ENCODE results near the gene GALNT1. TPM values are rescaled to one million over a fixed set of nuclear protein-coding genes. Genes with fewer than 3 reads are reported as not detected.

Gene GALNT1
- total RNA-seq, 1 donor from 2014 or later = 57.2 TPM

DNA sequence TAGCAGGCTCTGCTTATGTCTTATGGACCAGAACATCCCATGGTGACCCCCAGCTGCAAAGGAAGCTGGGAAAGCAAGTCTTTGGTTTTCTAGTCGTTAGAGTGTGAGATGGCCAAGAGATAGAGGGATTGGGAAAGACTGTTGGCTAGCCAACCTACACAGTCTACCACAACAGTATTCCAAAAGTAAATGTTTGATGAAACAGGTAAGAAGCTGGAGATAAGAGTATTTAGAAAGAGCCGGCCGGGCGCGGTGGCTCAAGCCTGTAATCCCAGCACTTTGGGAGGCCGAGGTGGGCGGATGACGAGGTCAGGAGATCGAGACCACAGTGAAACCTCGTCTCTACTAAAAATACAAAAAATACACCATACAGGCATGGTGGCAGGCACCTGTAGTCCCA, 124.4 kb downstream of the GALNT1 start:
- H3K36me3 ChIP-seq = peaks cover 32% of the 10 kb centered on the region
- no peak for DNase-seq
- intact Hi-C loops (cut with DNase I) = no loop called here

DNA sequence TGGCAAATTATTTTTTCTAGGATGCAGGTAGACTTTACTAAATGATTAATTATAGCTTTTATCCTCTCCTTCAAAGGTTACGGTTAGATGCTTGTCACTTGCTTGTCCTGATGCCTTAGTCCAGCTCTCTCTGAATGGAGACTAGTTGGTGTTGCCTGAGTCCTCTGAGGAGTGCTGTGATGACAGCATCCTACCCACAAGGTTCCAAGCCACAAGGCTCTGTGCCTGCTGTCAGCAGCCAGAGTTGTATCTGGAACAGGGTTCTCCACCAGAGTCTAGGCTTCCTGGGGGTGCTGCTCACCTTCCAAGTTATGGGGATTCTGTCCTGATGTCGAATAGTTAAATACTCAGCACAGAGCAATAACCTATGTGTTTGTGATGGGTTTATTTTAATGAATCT, 125.7 kb downstream of the GALNT1 start:
- no peaks in the 10 kb centered on the region for H3K27me3 ChIP-seq (ENCODE audit: low read depth)
- ATAC-seq (no peak), DNase-seq (no peak)
- intact Hi-C loops (cut with DNase I) = no loop called here
- H3K36me3 ChIP-seq = peaks cover 32% of the 10 kb centered on the region
- TF ChIP-seq, protein P1, sequence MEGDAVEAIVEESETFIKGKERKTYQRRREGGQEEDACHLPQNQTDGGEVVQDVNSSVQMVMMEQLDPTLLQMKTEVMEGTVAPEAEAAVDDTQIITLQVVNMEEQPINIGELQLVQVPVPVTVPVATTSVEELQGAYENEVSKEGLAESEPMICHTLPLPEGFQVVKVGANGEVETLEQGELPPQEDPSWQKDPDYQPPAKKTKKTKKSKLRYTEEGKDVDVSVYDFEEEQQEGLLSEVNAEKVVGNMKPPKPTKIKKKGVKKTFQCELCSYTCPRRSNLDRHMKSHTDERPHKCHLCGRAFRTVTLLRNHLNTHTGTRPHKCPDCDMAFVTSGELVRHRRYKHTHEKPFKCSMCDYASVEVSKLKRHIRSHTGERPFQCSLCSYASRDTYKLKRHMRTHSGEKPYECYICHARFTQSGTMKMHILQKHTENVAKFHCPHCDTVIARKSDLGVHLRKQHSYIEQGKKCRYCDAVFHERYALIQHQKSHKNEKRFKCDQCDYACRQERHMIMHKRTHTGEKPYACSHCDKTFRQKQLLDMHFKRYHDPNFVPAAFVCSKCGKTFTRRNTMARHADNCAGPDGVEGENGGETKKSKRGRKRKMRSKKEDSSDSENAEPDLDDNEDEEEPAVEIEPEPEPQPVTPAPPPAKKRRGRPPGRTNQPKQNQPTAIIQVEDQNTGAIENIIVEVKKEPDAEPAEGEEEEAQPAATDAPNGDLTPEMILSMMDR (IDR thresholded peaks at IDR 0.05) = no peak
- no peaks in the 10 kb centered on the region for H3K9me3 ChIP-seq
- H3K4me1 ChIP-seq = no peaks in the 10 kb centered on the region
- no peak overlapping the region for H3K4me3 ChIP-seq
- H3K27ac ChIP-seq = no peak overlapping the region

More for the DNA sequence above, 124.4 kb downstream of the GALNT1 start:
- ATAC-seq = no peak
- H3K27me3 ChIP-seq (ENCODE audit: low read depth) = no peaks in the 10 kb centered on the region
- TF ChIP-seq, protein P1 (IDR thresholded peaks at IDR 0.05) = no peak
- H3K9me3 ChIP-seq = no peaks in the 10 kb centered on the region
- H3K4me1 ChIP-seq = no peaks in the 10 kb centered on the region
- H3K4me3 ChIP-seq = no peak overlapping the region
- H3K27ac ChIP-seq = no peak overlapping the region

DNA sequence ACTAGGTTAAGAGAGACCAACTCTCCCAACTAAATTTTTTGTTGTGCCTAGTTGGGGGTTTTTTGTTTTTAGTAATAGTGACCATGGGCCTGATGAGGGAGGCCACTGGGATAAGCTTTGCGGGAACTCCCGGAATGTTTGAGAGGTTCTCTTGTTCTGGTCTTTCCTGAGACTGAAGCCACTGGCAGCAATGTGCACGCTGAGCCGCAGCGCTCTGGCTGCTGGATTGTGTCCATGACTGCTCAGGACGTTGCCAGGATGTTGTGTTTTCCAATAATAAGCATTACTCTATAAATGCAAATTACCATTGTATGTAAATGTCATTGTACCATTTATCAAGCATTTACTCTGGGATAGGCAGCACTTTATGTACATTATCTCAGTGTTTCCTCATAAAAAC, 126.1 kb downstream of the GALNT1 start:
- Histone ChIP-seq H3K9me3 (no peaks in the 10 kb centered on the region), H3K27ac (no peak overlapping the region), H3K4me1 (no peaks in the 10 kb centered on the region), H3K36me3 (peaks cover 32% of the 10 kb centered on the region), H3K27me3 (ENCODE audit: low read depth) (no peaks in the 10 kb centered on the region), H3K4me3 (no peak overlapping the region)
- DNase-seq (no peak), ATAC-seq (no peak)
- intact Hi-C loops (cut with DNase I) = no loop called here
- TF ChIP-seq, protein P1 (IDR thresholded peaks at IDR 0.05) = no peak

DNA sequence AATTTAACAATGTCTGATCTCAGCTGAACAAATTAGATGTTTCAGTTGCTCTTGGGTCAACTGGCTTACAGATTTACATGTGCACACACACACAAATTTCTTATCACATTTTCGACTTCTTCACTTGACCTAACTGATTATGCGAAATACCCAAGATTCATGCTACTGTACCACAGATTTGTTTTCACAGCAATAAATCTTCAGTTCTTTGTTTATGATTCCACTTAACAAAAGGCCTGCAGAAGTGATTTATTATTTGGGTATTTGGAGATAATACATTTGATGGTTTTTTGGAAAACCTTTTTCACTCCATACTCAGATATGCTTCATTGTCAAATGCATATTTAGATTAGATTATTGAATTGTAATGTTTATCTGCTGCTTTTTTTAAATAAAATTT, 129.0 kb downstream of the GALNT1 start:
- H3K27me3 ChIP-seq (ENCODE audit: low read depth) = no peaks in the 10 kb centered on the region
- no peak overlapping the region for H3K4me3 ChIP-seq
- no peaks in the 10 kb centered on the region for H3K9me3 ChIP-seq
- ATAC-seq (no peak), DNase-seq (no peak)
- no peak overlapping the region for H3K27ac ChIP-seq
- H3K36me3 ChIP-seq = peaks cover 11% of the 10 kb centered on the region
- intact Hi-C loops (cut with DNase I) = no loop called here
- no peaks in the 10 kb centered on the region for H3K4me1 ChIP-seq
- TF ChIP-seq, protein P1 (IDR thresholded peaks at IDR 0.05) = no peak

DNA sequence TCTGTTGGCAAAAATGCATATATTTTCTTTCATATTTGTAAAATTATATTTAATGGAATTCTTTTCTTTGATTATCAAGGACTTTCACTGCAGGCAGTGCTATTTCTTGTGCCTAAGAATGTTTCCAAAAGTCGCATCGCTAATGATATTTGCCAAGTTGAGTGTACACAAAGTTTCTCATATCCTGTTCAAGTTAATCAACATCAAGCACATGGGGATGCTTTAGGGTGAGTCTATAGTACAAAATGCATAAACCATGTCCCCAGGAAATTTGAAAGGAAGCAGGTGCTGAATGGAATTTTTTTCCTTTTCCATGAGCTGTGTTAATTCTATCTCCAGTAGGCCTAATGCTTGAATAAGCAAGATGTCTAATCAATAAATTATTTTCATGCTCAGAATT, 129.7 kb downstream of the GALNT1 start:
- H3K27me3 ChIP-seq (ENCODE audit: low read depth) = no peaks in the 10 kb centered on the region
- no peak overlapping the region for H3K27ac ChIP-seq
- DNase-seq (no peak), ATAC-seq (no peak)
- TF ChIP-seq, protein P1 (IDR thresholded peaks at IDR 0.05) = no peak
- no peaks in the 10 kb centered on the region for H3K9me3 ChIP-seq
- H3K4me1 ChIP-seq = no peaks in the 10 kb centered on the region
- H3K36me3 ChIP-seq = peaks cover 11% of the 10 kb centered on the region
- H3K4me3 ChIP-seq = no peak overlapping the region
- intact Hi-C loops (cut with DNase I) = no loop called here

DNA sequence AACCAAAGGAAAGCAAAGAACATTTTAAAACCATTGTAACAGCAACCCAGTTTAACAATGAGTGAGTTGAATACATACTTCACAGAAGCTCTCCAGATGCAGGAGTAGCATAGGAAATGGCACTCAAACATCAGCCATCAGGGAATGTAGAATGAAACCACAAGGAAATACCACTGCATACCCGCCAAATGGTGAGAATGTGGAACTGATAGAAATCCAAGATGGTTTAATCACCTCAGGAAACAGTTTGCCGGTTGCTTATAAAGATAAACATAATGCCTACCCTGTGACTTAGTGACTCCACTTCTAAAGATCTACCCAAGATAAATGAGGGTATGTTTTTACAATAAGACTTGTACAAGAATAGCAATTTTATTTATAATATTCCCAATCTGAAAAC, 132.0 kb downstream of the GALNT1 start:
- no peaks in the 10 kb centered on the region for H3K27me3 ChIP-seq (ENCODE audit: low read depth)
- intact Hi-C loops (cut with DNase I) = no loop called here
- H3K4me1 ChIP-seq = no peaks in the 10 kb centered on the region
- DNase-seq (no peak), ATAC-seq (no peak)
- TF ChIP-seq, protein P1 (IDR thresholded peaks at IDR 0.05) = no peak
- H3K36me3 ChIP-seq = peaks cover 11% of the 10 kb centered on the region
- H3K4me3 ChIP-seq = no peak overlapping the region
- H3K27ac ChIP-seq = no peak overlapping the region
- H3K9me3 ChIP-seq = no peaks in the 10 kb centered on the region
